C4-2B (cell line): ENCODE data around the gene AFF3.

Experiments
- H3K27ac ChIP-seq: fragments of 450-650 bp; 2 replicates; pipeline ENCODE4 v1.5.1; 2017
- CTCF ChIP-seq: fragments of 450-650 bp; conservative IDR thresholded peaks from 2 replicates; pipeline ENCODE4 v1.5.1; 2017; ENCODE audit warnings: mild to moderate bottlenecking
- ZFX ChIP-seq: fragments of 450-650 bp; IDR thresholded peaks from 2 replicates; pipeline ENCODE4 v1.6.1; 2017

The AFF3 gene

DNA sequence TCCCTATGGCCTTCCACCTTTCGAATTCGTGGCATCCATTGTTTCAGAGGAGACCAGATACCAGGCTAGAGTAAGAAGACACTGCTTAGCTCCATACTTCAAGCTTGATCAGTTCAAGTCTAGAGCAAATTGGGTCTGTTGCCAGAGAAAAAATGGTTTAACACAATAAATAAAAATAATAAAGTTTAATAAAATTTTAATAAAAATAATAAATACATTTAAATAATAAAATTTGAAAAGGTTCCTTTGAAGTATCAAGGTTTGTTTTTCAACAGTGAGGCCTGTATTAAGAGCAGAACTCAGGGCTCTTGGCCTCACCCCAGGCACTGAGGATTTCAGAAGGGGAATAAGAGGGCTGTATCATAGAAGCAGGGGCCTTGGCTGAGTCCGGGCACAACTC, 547.0 kb downstream of the AFF3 start:
- no peak for TF ChIP-seq ZFX
- no peak for TF ChIP-seq CTCF
- no peak overlapping the region for H3K27ac ChIP-seq

GRCh38 chr2:99593692-99594427, 548.5 kb downstream of the AFF3 start:
- TF ChIP-seq ZFX, result no peak
- no peak for TF ChIP-seq CTCF
- H3K27ac ChIP-seq, result no peak overlapping the region

- TF ChIP-seq ZFX (no peak), CTCF (no peak)
- H3K27ac ChIP-seq, result no peak overlapping the region
Observed at GRCh38 chr2:99576775-99577174, 565.6 kb downstream of the AFF3 start.

DNA sequence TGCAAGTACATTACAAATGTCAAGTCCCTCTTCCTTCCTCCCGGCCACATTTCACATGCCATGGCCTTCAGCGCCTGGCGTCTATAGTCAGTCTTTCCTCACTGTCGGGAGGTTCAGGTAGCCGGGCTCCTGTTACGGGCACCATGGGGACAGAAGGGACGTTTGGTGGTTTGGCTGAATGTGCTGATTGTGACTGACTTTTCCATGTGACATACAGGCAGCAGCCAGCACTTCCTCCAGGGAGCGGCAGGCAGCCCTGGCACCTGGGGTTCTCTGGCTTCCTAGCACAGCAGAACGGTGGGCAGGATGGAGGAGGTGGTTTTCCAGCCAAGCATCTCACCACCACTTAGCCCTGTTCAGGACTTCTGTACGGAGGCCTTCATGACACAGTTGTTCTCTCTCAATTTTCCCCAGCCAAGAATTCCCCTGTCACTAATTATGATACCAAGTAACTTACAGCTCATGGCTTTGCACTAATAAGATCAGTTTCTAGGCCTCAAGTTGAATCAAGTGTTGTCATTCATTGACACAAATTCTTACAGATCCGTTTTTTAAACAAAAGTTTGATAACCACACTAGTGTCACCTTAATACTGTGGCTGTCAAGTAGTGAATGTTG, 568.6 kb downstream of the AFF3 start:
- TF ChIP-seq ZFX, result no peak
- no peak for TF ChIP-seq CTCF
- H3K27ac ChIP-seq, result no peak overlapping the region

GRCh38 chr2:99572373-99573164, 569.8 kb downstream of the AFF3 start:
- H3K27ac ChIP-seq, result no peak overlapping the region
- TF ChIP-seq ZFX (no peak), CTCF (no peak)

- H3K27ac ChIP-seq, result no peak overlapping the region
Observed at GRCh38 chr2:99571954-99572353, 570.4 kb downstream of the AFF3 start.

More at GRCh38 chr2:99571954-99572353, 570.4 kb downstream of the AFF3 start:
- no peak for TF ChIP-seq ZFX
- no peak for TF ChIP-seq CTCF
